Bronchial epithelial cell (primary cell): ENCODE measurements around the gene GSG1L. TPM values are rescaled to one million over a fixed set of nuclear protein-coding genes. Genes with fewer than 3 reads are reported as not detected.

Experiments used
- DNase-seq: peaks from one replicate; pipeline ENCODE4 v3.0.0-alpha.2; 2010; ENCODE audit warnings: low read depth
- FAIRE-seq: peaks from 2 replicates; lab custom pipeline; 2011; peaks lifted over from hg19 to GRCh38; lab: Jason Lieb, UNC
- H3K27me3 ChIP-seq: 2 replicates; pipeline ENCODE4 v1.5.1; 2011; ENCODE audit warnings: low read length; ENCODE audit not compliant: control insufficient read depth, insufficient read depth
- H3K36me3 ChIP-seq: 2 replicates; pipeline ENCODE4 v1.5.1; 2011; ENCODE audit warnings: low read length; ENCODE audit not compliant: control insufficient read depth, insufficient read depth
- H3K4me3 ChIP-seq: 2 replicates; pipeline ENCODE4 v1.5.1; 2011; ENCODE audit warnings: mild to moderate bottlenecking, low read depth, low read length, control low read depth
- total RNA-seq: library from RNA; depleted of rRNA; stranded (reverse); fragments of >200 nt; gene quantifications from 2 replicates; pipeline ENCODE4 v1.2.1, GENCODE V29; 2014
- TF ChIP-seq, protein P1 (sequence below): IDR thresholded peaks from 2 replicates; pipeline ENCODE4 v1.5.1; 2011; ENCODE audit warnings: mild to moderate bottlenecking, moderate library complexity, low read length, control low read depth, inconsistent platforms; ENCODE audit not compliant: insufficient read depth, severe bottlenecking

Gene GSG1L
- total RNA-seq, 1 donor from 2014 or later: not detected

DNA sequence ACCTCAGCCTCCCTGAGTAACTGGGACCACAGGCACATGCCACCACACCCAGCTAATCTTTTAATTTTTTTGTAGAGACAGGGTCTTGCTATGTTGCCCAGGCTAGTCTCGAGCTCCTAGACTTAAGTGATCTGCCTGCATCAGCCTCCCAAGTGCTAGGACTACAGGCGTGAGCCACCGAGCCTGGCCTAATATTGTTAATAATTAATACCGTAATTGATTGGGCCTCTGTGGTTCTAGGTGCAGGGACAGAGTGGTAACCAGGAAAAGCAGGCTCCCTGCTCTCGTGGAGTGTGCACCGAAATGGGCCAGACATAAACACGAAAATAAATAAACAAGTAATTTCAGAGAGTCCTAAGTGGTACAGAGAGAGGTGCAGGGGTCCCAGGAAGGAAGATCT, 241.0 kb downstream of the GSG1L start:
- FAIRE-seq: no peak
- no peak for DNase-seq
- Histone ChIP-seq H3K27me3 (no peaks in the 10 kb centered on the region), H3K36me3 (no peaks in the 10 kb centered on the region), H3K4me3 (no peak overlapping the region)
- TF ChIP-seq, protein P1, sequence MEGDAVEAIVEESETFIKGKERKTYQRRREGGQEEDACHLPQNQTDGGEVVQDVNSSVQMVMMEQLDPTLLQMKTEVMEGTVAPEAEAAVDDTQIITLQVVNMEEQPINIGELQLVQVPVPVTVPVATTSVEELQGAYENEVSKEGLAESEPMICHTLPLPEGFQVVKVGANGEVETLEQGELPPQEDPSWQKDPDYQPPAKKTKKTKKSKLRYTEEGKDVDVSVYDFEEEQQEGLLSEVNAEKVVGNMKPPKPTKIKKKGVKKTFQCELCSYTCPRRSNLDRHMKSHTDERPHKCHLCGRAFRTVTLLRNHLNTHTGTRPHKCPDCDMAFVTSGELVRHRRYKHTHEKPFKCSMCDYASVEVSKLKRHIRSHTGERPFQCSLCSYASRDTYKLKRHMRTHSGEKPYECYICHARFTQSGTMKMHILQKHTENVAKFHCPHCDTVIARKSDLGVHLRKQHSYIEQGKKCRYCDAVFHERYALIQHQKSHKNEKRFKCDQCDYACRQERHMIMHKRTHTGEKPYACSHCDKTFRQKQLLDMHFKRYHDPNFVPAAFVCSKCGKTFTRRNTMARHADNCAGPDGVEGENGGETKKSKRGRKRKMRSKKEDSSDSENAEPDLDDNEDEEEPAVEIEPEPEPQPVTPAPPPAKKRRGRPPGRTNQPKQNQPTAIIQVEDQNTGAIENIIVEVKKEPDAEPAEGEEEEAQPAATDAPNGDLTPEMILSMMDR: no peak

DNA sequence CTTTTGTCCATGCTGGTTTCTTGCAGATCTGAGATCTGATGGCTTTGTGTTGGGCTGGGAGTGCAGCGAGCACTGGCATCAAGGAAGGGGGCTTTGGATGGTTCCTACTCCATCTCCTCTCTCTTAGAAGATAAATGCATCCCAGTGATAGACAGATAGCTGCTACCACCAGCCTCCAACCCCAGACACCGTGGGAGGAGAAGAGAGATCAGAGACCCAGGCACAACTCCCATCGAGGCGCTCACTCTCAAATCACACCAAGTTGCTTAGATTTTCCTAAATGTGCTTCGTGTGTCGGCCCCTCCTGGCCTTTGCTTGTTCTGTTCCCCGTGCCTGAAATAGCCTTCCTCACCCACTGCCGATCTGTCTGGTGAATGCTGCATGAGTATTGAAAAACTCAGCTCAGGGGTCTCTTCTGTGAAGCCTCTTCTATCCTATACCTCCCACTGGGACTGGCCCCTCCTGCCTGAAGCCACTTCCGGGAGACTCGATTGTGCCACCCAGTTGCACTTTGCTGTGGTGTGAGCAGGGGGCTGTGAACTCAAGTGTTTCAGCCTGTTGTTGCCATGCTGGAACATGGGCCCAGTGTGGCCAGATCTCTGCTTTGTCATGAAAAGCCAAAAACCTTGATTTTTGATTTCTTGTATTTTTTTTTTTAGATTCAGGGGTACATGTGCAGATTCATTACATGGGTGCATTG, 242.7 kb downstream of the GSG1L start:
- FAIRE-seq (peak; percentile 18), DNase-seq (no peak)
- Histone ChIP-seq H3K27me3 (no peaks in the 10 kb centered on the region), H3K36me3 (no peaks in the 10 kb centered on the region), H3K4me3 (no peak overlapping the region)
- TF ChIP-seq, protein P1: no peak

DNA sequence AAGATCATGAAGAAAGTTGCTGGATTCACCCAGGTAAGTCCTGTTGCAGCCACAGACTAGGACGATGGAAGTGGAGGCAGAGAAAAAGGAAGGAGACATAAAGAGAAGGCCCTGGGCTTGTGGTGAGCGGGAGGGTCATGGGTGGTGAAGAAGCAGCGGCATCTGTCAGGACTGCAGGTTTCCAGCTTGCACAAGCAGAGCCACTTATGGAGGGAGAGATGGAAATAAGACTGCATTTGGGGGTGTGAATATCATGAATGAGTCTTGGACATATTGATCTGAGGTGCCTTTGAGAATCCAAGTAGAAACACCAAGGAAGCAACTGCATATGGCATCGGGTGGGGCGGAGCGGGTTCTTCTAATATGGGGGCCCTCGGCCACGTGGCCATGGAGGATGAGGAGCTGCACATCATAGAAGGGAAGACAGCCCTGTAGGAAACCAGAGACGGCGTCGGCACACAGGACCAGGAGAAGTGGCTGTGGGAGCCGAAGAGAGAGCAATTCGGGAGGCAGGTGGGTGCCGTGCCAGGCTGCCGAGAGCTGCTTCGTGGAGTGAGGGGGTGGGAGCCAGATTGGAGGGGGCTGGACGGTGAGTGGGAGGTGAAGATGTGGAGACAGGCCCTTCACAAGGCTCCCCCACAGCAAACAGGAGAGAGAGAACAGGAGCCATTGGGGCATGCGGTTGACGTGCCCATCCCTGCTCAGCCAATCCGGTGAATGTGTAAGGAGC, 243.5 kb downstream of the GSG1L start:
- Histone ChIP-seq H3K36me3 (no peaks in the 10 kb centered on the region), H3K4me3 (no peak overlapping the region), H3K27me3 (no peaks in the 10 kb centered on the region)
- TF ChIP-seq, protein P1: no peak
- DNase-seq (no peak), FAIRE-seq (no peak)

DNA sequence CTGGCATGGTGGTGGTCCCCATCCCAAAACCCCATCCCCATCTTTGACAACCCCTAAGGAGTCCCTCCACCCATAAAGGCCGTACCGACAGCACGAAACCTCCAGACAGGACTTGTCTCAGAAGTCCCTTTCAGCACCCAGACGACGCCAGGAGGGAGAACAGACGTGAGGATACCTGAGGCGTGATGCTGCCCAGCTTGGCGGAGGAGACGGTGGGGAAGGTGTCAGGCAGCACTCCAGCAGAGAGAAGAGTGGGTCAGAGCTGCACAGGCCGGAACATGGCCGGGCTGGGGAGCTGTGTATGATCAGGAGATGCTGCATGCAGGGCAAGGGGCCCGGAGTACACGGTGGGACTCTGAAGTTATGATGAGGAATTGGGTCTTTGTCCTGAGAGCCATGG, 244.2 kb downstream of the GSG1L start:
- TF ChIP-seq, protein P1: no peak
- no peaks in the 10 kb centered on the region for H3K36me3 ChIP-seq
- H3K27me3 ChIP-seq: no peaks in the 10 kb centered on the region
- H3K4me3 ChIP-seq: no peak overlapping the region
- no peak for FAIRE-seq
- DNase-seq: no peak

DNA sequence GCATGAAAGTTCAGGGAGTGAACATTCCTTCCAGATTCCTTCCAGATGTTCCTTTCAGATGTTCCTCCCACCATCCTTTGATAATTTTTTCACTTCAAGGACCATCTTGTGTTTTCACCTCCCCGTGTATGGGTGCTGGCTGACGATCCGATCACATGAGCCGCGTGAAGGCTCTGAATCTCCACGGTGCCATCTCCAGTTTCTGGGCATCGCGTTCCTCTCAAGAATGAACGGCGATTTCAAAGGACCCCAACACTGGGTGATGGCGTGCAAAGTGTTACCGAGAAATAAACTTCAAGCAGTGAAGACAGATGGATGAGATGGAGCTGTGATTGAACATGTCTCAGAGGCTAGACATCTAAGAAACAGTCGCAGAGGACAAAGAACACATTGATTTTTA, 245.3 kb downstream of the GSG1L start:
- Histone ChIP-seq H3K36me3 (no peaks in the 10 kb centered on the region), H3K27me3 (no peaks in the 10 kb centered on the region), H3K4me3 (no peak overlapping the region)
- DNase-seq (no peak), FAIRE-seq (no peak)
- TF ChIP-seq, protein P1: no peak
